ENCODE measurements around the gene KIF16B.

GRCh38 chr20:16296931-16297330 lies 276.3 kb downstream of the KIF16B start:
- TF ChIP-seq CTCF (IDR thresholded peaks at IDR 0.05; ENCODE audit: low read depth, low read length) (no peak), EZH2phosphoT487 (IDR thresholded peaks at IDR 0.05; ENCODE audit: low read depth) (no peak)
